H1 (cell line): ENCODE data around the gene CACNG8. TPM values are rescaled to one million over a fixed set of nuclear protein-coding genes. Genes with fewer than 3 reads are reported as not detected.

Experiments
- ATF2 ChIP-seq: IDR thresholded peaks from 2 replicates; pipeline ENCODE4 v1.6.1; 2012; ENCODE audit warnings: low read length, inconsistent platforms
- CHD2 ChIP-seq: IDR thresholded peaks from 2 replicates; pipeline ENCODE4 v1.6.1; 2012; ENCODE audit warnings: low read length, improper control_type of control experiment
- CHD7 ChIP-seq: fragments of 300-600 bp; sonication (generic); IDR thresholded peaks from 2 replicates; pipeline ENCODE4 v1.7.1; 2012; ENCODE audit warnings: low read length, moderate library complexity, mild to moderate bottlenecking, inconsistent platforms; ENCODE audit not compliant: insufficient replicate concordance
- EP300 ChIP-seq, 2 experiments: IDR thresholded peaks; 1 replicate in 1 of 2; 2 replicates in 1 of 2; pipeline ENCODE4 v1.6.1; 2011 to 2012; ENCODE audit warnings: low read depth in 2 of 2, low read length in 2 of 2, mild to moderate bottlenecking in 2 of 2, borderline replicate concordance in 1 of 2, inconsistent platforms in 1 of 2, moderate library complexity in 1 of 2
- HDAC2 ChIP-seq, 2 experiments: fragments of 300-600 bp in 1 of 2; sonication (generic) in 1 of 2; IDR thresholded peaks; 2 replicates each; pipeline ENCODE4 v1.6.1; 2011 to 2012; ENCODE audit warnings: low read depth in 2 of 2, low read length in 2 of 2, mild to moderate bottlenecking in 2 of 2, moderate library complexity in 2 of 2, borderline replicate concordance in 1 of 2, inconsistent platforms in 1 of 2
- MAX ChIP-seq: IDR thresholded peaks from 2 replicates; pipeline ENCODE4 v1.6.1; 2012; ENCODE audit warnings: inconsistent platforms
- RAD21 ChIP-seq, 2 experiments: IDR thresholded peaks in 1 of 2; conservative IDR thresholded peaks in 1 of 2; 2 replicates each; pipeline ENCODE4 v1.6.1; 2011; ENCODE audit warnings: low read depth in 2 of 2, low read length in 2 of 2, improper control_type of control experiment in 1 of 2, inconsistent platforms in 1 of 2, mild to moderate bottlenecking in 1 of 2, moderate library complexity in 1 of 2
- TEAD4 ChIP-seq: IDR thresholded peaks from 2 replicates; pipeline ENCODE4 v1.6.1; 2012; ENCODE audit warnings: low read depth, low read length, inconsistent platforms, mixed read lengths
- polyA plus RNA-seq, 7 experiments: library from polyadenylated mRNA; depleted of rRNA in 3 of 7; stranded (reverse) in 5 of 7; unstranded in 2 of 7; fragments of >200 nt in 5 of 7; fragments of 200-250 nt in 2 of 7; gene quantifications; 1 replicate in 5 of 7; 2 replicates in 1 of 7; 4 replicates in 1 of 7; pipeline versions ENCODE4 v1.2.1 to v1.2.3, GENCODE V29; 2011 to 2013; ENCODE audit warnings: missing spikeins in 2 of 7, mixed read lengths in 2 of 7
- total RNA-seq: library from RNA; stranded (reverse); fragmentation: NEBNext Ultra II Directional; extraction: Animal tissue kit (Norgen Biotek cat#: 25700); gene quantifications from 2 replicates; pipeline ENCODE4 v1.2.1, GENCODE V29; 2021

Gene CACNG8
- total and polyA plus RNA-seq, 2 of the 8 experiments (the other 6 are each of a cell fraction or from before 2014, with no cell fraction given): 0.41 to 4.5 TPM

- TF ChIP-seq CHD7 (no peak), HDAC2 (IDR thresholded peaks at IDR 0.05; ENCODE audit: borderline replicate concordance in 1 of 2, low read depth in 2 of 2, low read length in 2 of 2) (no peak), TEAD4 (peak; percentile 92), EP300 (IDR thresholded peaks at IDR 0.05; ENCODE audit: borderline replicate concordance in 1 of 2, low read depth in 2 of 2, low read length in 2 of 2) (peak in 1 of 2 experiments; percentile 59; a peak in 1 of 3 replicates), CHD2 (no peak), ATF2 (no peak), MAX (peak; percentile 40; the same call in 1 of the 2 replicates), RAD21 (IDR thresholded peaks at IDR 0.05 in 1 of 2, conservative IDR thresholded peaks at IDR 0.05 in 1 of 2; ENCODE audit: low read depth in 2 of 2, low read length in 2 of 2) (0 out of 4 replicates have a peak, but pooled peaks of 1 of the 2 experiments have one; percentile 8)
Measured at GRCh38 chr19:53927739-53928138, 35.0 kb upstream of the CACNG8 start (continued).
